Epidermal melanocyte (primary cell): ENCODE measurements around the gene TINAGL1.

Source experiments
- DNase-seq: peaks from one replicate; pipeline ENCODE4 v3.0.0; 2011; ENCODE audit warnings: low spot score; ENCODE audit not compliant: insufficient read length

TINAGL1 gene

GRCh38 chr1:31568895-31569595, 7.3 kb upstream of the TINAGL1 start:
- DNase-seq: peak; percentile 16

- peak; percentile 7 for DNase-seq
Measured at GRCh38 chr1:31569596-31570173, 6.6 kb upstream of the TINAGL1 start.

GRCh38 chr1:31570228-31570627, 6.1 kb upstream of the TINAGL1 start:
- no peak for DNase-seq

GRCh38 chr1:31570906-31571305, 5.4 kb upstream of the TINAGL1 start:
- DNase-seq: no peak

- DNase-seq: peak; percentile 8
Measured at GRCh38 chr1:31571340-31572295, 4.7 kb upstream of the TINAGL1 start.

GRCh38 chr1:31572323-31573104, 3.8 kb upstream of the TINAGL1 start:
- peak; percentile 14 for DNase-seq

GRCh38 chr1:31573261-31573660, 3.1 kb upstream of the TINAGL1 start:
- DNase-seq: peak; percentile 6

GRCh38 chr1:31574749-31575368, 1.5 kb upstream of the TINAGL1 start:
- DNase-seq: peak; percentile 9

- peak; percentile 13 for DNase-seq
Measured at GRCh38 chr1:31575369-31576140, 760 bp upstream of the TINAGL1 start.

GRCh38 chr1:31576743-31577455, 584 bp downstream of the TINAGL1 start:
- peak; percentile 11 for DNase-seq

- peak; percentile 15 for DNase-seq
Measured at GRCh38 chr1:31577515-31578192, 1.3 kb downstream of the TINAGL1 start.

- DNase-seq: peak; percentile 15
Measured at GRCh38 chr1:31579374-31579773, 3.1 kb downstream of the TINAGL1 start.

GRCh38 chr1:31580513-31580870, 4.2 kb downstream of the TINAGL1 start:
- no peak for DNase-seq

- DNase-seq: no peak
Measured at GRCh38 chr1:31580891-31581603, 4.7 kb downstream of the TINAGL1 start.

- DNase-seq: no peak
Measured at GRCh38 chr1:31581821-31582810, 5.8 kb downstream of the TINAGL1 start.

GRCh38 chr1:31583082-31583994, 7.0 kb downstream of the TINAGL1 start:
- DNase-seq: no peak
